ENCODE results near the gene ZRANB1.

ZRANB1 gene

DNA sequence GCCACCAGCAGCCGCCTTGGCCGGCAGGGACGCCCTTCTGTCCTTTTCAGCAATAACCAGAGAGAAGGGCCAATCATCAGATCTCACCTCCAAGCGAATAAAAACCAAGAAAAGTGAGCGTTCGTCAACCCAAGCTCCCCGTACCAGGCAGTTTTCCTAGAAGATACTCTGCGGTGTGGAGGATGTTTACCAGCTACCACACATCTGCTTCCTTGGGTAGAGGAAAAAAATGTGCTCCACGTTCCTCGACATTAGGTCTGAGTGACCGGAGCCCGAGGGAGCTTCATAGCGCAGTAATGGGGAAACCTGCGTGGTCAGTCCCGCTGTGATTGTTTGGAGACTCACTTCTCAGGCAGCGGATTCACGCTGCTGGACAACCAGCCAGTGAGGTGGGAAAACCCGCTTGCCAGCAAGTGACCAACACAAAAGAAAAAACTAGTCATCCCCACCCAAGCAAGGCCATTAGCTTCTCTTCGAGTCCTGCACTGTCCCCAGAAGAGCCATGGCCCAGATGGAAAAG is 73.0 kb downstream of the ZRANB1 start:
- TF ChIP-seq CTCF (IDR thresholded peaks at IDR 0.05; ENCODE audit: insufficient read depth, missing control alignments): no peak
- DNase-seq (ENCODE audit: insufficient read length, low spot score) (no peak), FAIRE-seq (no peak)

DNA sequence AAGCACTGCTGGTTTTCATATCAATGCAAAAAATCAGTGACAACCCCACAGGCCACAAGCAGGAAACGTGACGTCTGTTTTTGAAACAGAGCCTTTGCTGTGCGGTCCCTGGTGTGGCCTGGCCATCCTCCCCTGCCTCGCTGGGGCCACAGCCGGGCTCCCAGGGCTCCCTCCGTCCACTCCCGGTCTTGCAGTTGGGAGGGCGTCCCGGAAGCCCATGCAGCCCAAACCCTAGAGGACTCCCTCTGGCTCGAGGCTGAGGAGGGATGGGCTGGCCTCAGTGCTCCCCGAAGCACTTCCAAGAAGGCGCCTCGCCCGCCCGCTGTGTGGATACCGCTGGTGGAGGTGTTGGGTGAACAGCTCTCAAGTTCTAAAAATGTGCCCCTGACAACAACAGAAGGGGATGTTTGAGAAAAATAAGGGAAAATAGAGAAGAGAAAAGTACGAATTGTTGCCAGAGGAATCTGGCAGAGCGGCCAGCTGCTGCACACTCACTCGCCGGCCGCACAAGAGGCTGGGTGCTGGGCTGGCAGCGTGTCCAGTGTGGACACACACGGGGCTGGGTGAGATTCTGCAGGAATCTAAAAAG is 73.5 kb downstream of the ZRANB1 start:
- TF ChIP-seq CTCF (IDR thresholded peaks at IDR 0.05; ENCODE audit: insufficient read depth, missing control alignments): no peak
- DNase-seq (ENCODE audit: insufficient read length, low spot score) (no peak), FAIRE-seq (no peak)

GRCh38 chr10:125016123-125016522 is 74.2 kb downstream of the ZRANB1 start:
- no peak for FAIRE-seq
- no peak for DNase-seq (ENCODE audit: insufficient read length, low spot score)
- TF ChIP-seq CTCF (IDR thresholded peaks at IDR 0.05; ENCODE audit: insufficient read depth, missing control alignments): no peak

- no peak for TF ChIP-seq CTCF (IDR thresholded peaks at IDR 0.05; ENCODE audit: insufficient read depth, missing control alignments)
- DNase-seq (ENCODE audit: insufficient read length, low spot score): no peak
- no peak for FAIRE-seq
These were observed 74.8 kb downstream of the ZRANB1 start for GRCh38 chr10:125016611-125017202.

- FAIRE-seq (no peak), DNase-seq (ENCODE audit: insufficient read length, low spot score) (no peak)
- TF ChIP-seq CTCF (IDR thresholded peaks at IDR 0.05; ENCODE audit: insufficient read depth, missing control alignments): no peak
These were observed 75.8 kb downstream of the ZRANB1 start for GRCh38 chr10:125017547-125018298.

DNA sequence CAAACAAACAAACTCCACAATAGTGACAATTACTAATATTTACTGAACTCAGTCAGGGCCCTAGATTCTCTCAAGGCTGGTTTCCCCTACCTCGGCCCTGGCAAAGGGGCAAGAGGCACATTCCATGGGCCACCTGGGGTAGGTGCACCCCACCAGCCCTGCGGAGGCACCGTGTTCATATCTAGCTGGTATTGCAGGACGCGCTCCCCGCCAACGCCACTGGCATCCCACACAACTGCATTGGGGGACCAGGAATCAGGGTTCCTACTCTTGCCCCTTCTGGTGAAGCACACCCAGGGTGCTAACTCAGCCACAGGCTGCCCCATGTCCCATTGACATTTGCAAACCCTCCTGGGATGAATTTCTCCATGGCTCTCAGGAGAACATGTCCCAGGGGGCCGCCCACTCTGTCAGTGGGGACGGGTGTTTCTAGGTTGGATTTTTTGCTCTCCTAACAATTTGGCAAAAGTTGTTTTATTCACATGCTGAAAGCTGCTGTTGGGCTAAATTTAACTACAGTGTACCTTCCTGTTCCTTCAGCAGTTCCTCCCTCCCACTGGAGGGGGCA is 76.7 kb downstream of the ZRANB1 start:
- no peak for FAIRE-seq
- no peak for TF ChIP-seq CTCF (IDR thresholded peaks at IDR 0.05; ENCODE audit: insufficient read depth, missing control alignments)
- DNase-seq (ENCODE audit: insufficient read length, low spot score): no peak

All from D721Med (cell line).